Left ventricle myocardium inferior (tissue), 1 donor: Measurements from ENCODE around the gene LAPTM5. TPM values are rescaled to one million over a fixed set of nuclear protein-coding genes. Genes with fewer than 3 reads are reported as not detected.
"Not testable (repeated sequence)": the region's sequence is repeated elsewhere in the genome, so short reads cannot be mapped to it uniquely, and the experiment has no call there.

Source experiments
- DNase-seq: peaks from one replicate; pipeline ENCODE4 v3.0.0-alpha.2; 2020
- H3K27ac ChIP-seq: fragments of 200-600 bp; replicated peaks from 2 replicates; pipeline ENCODE4 v1.8.0; 2021
- H3K27me3 ChIP-seq: fragments of 200-600 bp; 2 replicates; pipeline ENCODE4 v1.8.0; 2021; ENCODE audit warnings: low read depth
- H3K36me3 ChIP-seq: fragments of 200-600 bp; 2 replicates; pipeline ENCODE4 v1.8.0; 2021
- H3K4me1 ChIP-seq: fragments of 200-600 bp; 2 replicates; pipeline ENCODE4 v1.8.0; 2021
- H3K4me3 ChIP-seq: fragments of 200-600 bp; 2 replicates; pipeline ENCODE4 v1.8.0; 2021; ENCODE audit warnings: mild to moderate bottlenecking, moderate library complexity
- H3K9me3 ChIP-seq: fragments of 200-600 bp; replicated peaks from 2 replicates; pipeline ENCODE4 v1.8.0; 2021
- CTCF ChIP-seq: fragments of 200-600 bp; IDR thresholded peaks from 2 replicates; pipeline ENCODE4 v1.8.0; 2021; ENCODE audit warnings: antibody characterized with exemption, mild to moderate bottlenecking, borderline replicate concordance
- intact Hi-C: fragments of 100-400 bp; cut with micrococcal nuclease; formaldehyde crosslinking; loops from one replicate; pipeline ENCODE4 v1.11.0; 2022
- total RNA-seq: library from RNA; stranded (reverse); fragmentation: NEBNext Ultra II Directional; extraction: Animal tissue kit (Norgen Biotek cat#: 25700); gene quantifications from one replicate; pipeline ENCODE4 v1.2.1, GENCODE V29; 2021
- donor health status: DM: no; HTN: yes; CAD: no; lungs with severe emphysema.

LAPTM5 gene
- total RNA-seq, 1 donor from 2014 or later, result 18.8 TPM

DNA sequence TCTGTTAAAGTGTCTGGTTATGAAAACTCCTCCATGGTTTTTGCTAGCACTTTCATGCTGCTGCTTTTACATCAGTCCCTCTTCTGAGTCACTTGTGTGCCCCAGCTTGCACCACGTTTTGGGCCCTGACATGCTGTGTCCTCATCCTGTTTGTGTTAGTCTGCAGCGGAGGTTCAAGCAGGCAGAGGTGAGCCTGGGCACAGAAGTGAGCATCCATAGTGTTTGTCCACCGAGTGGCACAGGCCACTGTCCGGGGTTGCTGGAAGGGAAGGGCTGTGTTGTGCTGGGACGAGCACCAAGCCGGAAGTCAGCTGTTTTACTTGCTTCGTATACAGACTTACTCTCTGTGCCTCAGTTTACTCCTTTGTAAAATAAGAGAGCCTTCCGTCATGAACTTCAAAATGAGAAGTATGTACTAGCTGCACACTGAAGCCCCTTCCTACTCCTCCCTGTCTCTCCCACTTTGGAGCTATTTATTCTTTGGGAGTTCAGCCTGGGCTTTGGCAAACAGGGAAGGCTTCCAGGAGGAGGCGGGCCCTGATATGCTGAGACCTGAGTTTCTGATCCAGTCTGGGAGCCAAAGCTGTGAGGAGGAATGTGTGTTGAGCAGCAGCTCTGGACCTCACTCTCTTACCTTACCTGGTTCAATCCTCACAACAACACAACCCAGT, 10.7 kb upstream of the LAPTM5 start:
- no peaks in the 10 kb centered on the region for H3K36me3 ChIP-seq
- no peaks in the 10 kb centered on the region for H3K9me3 ChIP-seq
- TF ChIP-seq CTCF, result no peak
- no peaks in the 10 kb centered on the region for H3K4me1 ChIP-seq
- intact Hi-C loops, result no loop called here
- no peak overlapping the region for H3K4me3 ChIP-seq
- no peak overlapping the region for H3K27ac ChIP-seq
- DNase-seq, result no peak
- peaks cover 9% of the 10 kb centered on the region for H3K27me3 ChIP-seq

DNA sequence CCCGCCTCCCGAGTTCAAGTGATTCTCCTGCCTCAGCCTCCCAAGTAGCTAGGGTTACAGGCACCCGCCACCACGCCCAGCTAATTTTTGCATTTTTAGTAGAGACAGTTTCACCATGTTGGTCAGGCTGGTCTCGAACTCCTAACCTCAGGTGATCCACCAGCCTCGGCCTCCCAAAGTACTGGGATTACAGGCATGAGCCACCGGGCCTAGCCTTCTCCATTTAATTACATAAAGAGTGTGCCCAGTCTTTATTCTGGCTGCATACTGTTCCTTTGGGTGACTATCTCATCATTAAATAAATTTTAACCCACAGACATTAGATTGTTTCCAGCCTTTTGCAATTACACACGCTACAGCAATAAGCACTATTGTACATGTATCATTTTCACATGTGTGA, 9.4 kb upstream of the LAPTM5 start:
- H3K27me3 ChIP-seq, H3K9me3 ChIP-seq, H3K4me3 ChIP-seq, H3K27ac ChIP-seq, H3K4me1 ChIP-seq, H3K36me3 ChIP-seq, intact Hi-C loops, DNase-seq: not testable (repeated sequence)

GRCh38 chr1:30765556-30766434, 8.2 kb upstream of the LAPTM5 start:
- peaks cover 16% of the 10 kb centered on the region for H3K4me1 ChIP-seq
- intact Hi-C loops, result no loop called here
- H3K27ac ChIP-seq, result no peak overlapping the region
- no peaks in the 10 kb centered on the region for H3K36me3 ChIP-seq
- H3K4me3 ChIP-seq, result no peak overlapping the region
- DNase-seq, result no peak
- H3K27me3 ChIP-seq, result no peaks in the 10 kb centered on the region
- no peak for TF ChIP-seq CTCF
- H3K9me3 ChIP-seq, result no peaks in the 10 kb centered on the region

DNA sequence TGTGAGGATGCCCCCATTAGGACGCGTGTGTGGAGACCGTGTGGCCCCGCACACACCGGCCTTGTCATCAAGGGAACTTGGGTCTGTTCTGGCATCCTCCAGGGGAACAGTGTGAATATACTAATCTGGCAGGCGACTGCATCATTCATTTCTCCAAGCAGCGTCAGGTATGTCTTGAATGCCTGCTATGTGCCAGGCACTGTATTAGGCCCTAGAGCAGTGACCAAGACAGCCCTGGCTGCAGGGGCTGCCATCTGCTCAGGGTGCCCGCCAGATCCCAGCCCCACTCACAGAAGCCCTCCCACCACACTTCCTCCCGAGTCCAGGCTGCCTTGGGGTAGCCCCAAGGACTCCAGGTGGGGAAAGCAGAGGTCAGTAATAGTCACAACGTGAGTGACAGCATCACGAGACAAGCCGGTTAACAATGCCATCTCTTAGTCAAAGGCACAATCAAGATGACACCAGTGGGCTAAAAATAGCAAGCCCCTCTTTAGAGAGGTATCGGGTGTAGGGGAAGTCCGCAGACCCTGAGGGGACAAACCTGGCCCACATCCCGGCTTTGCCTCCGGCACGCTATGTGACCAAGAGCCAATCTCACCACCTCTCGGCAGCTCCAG, 7.5 kb upstream of the LAPTM5 start:
- no peak for TF ChIP-seq CTCF

GRCh38 chr1:30764396-30764795, 6.8 kb upstream of the LAPTM5 start:
- Histone ChIP-seq H3K4me1 (peaks cover 20% of the 10 kb centered on the region), H3K9me3 (no peaks in the 10 kb centered on the region), H3K27ac (no peak overlapping the region), H3K27me3 (no peaks in the 10 kb centered on the region), H3K4me3 (no peak overlapping the region), H3K36me3 (no peaks in the 10 kb centered on the region)
- intact Hi-C loops, result no loop called here
- DNase-seq, result no peak
- no peak for TF ChIP-seq CTCF

More for the DNA sequence above, 7.5 kb upstream of the LAPTM5 start:
- no peak for DNase-seq
- H3K4me3 ChIP-seq, result no peak overlapping the region
- no peaks in the 10 kb centered on the region for H3K36me3 ChIP-seq
- peaks cover 20% of the 10 kb centered on the region for H3K4me1 ChIP-seq
- intact Hi-C loops, result no loop called here
- H3K27ac ChIP-seq, result no peak overlapping the region
- H3K9me3 ChIP-seq, result no peaks in the 10 kb centered on the region
- no peaks in the 10 kb centered on the region for H3K27me3 ChIP-seq
